Right lobe of liver (tissue), 6 donors: ENCODE measurements around the gene TYMS. TPM values are rescaled to one million over a fixed set of nuclear protein-coding genes. Genes with fewer than 3 reads are reported as not detected.

Experiments used
- ATAC-seq, 4 donors: fragments of 200-7000 bp; cut with Tn5 transposase; one replicate each; pipeline ENCODE4 v1.9.1; 2020; ENCODE audit warnings: mild to moderate bottlenecking in 4 of 4, moderate library complexity in 4 of 4
- DNase-seq, 3 donors: peaks; one replicate each; pipeline ENCODE4 v3.0.0-alpha.2; 2020
- H3K27ac ChIP-seq, 3 donors: fragments of 200-600 bp; one replicate each; pipeline ENCODE4 v1.8.0; 2022
- H3K27me3 ChIP-seq, 2 donors: fragments of 200-600 bp; one replicate each; pipeline ENCODE4 v1.8.0; 2022
- H3K36me3 ChIP-seq, 4 donors: fragments of 200-600 bp; sonication (generic) in 1 of 4; one replicate each; pipeline versions ENCODE4 v1.5.1 to v1.8.0; 2017 to 2022; ENCODE audit warnings: control low read depth in 1 of 4
- H3K4me1 ChIP-seq, 4 donors: fragments of 200-600 bp; sonication (generic) in 1 of 4; one replicate each; pipeline versions ENCODE4 v1.5.1 to v1.8.0; 2017 to 2022; ENCODE audit warnings: control low read depth in 1 of 4
- H3K4me3 ChIP-seq, 3 donors: fragments of 200-600 bp; one replicate each; pipeline ENCODE4 v1.8.0; 2022
- H3K9me3 ChIP-seq, 4 donors: fragments of 200-600 bp; sonication (generic) in 1 of 4; one replicate each; pipeline versions ENCODE4 v1.5.1 to v1.8.0; 2017 to 2022; ENCODE audit warnings: control low read depth in 1 of 4
- CTCF ChIP-seq, 4 donors: fragments of 200-600 bp in 3 of 4; fragments of 450-650 bp in 1 of 4; IDR thresholded peaks; one replicate each; pipeline versions ENCODE4 v1.5.1 to v1.8.0; 2016 to 2022; ENCODE audit warnings: antibody characterized with exemption in 4 of 4, mild to moderate bottlenecking in 2 of 4
- POLR2A ChIP-seq: fragments of 450-650 bp; IDR thresholded peaks from one replicate; pipeline ENCODE4 v1.6.1; 2017; ENCODE audit warnings: antibody characterized with exemption, mild to moderate bottlenecking
- WGBS: methylation state at CpG from one replicate; pipeline ENCODE4 v1.1.6; 2018; ENCODE audit warnings: low coverage, low lambda C conversion rate; ENCODE audit not compliant: insufficient coverage; ENCODE audit errors: missing lambda C conversion rate; 5-methylcytosine and 5-hydroxymethylcytosine counted together
- intact Hi-C, 2 donors: fragments of 100-400 bp; cut with DNase I; formaldehyde crosslinking; loops; one replicate each; pipeline versions ENCODE4 v1.11.2 to v1.14.1; 2022
- total RNA-seq, 6 experiments: library from RNA; depleted of rRNA in 2 of 6; stranded (reverse); fragments of >200 nt in 2 of 6; fragmentation: NEBNext Ultra II Directional in 3 of 6; extraction: Animal tissue kit (Norgen Biotek cat#: 25700) in 3 of 6; gene quantifications; one replicate each; pipeline versions ENCODE4 v1.1.0 to v1.2.4, GENCODE V29; 2016 to 2023
- donor health status: DM: no; HTN: yes; CAD: no.
- donor health status: DM: no; HTN: no; CAD: no.
- donor health status: DM: no; HTN: no; CAD: no.
- donor health status: DM: no; HTN: yes; CAD: no.
- donor health status: DM: no; HTN: yes; CAD: no.

The TYMS gene
- total RNA-seq, 6 experiments from 2014 or later = 1.1 to 14.9 (median 4.2) TPM

GRCh38 chr18:614193-614592, 43.3 kb upstream of the TYMS start:
- Histone ChIP-seq H3K36me3 (no peaks in the 10 kb centered on the region), H3K27me3 (no peaks in the 10 kb centered on the region), H3K9me3 (no peaks in the 10 kb centered on the region), H3K4me1 (no peaks in the 10 kb centered on the region), H3K27ac (no peak overlapping the region), H3K4me3 (no peak overlapping the region)
- intact Hi-C loops = no loop called here
- TF ChIP-seq CTCF (IDR thresholded peaks at IDR 0.05) (no peak), POLR2A (no peak)
- ATAC-seq (no peak), DNase-seq (no peak)
- 33% methylated on average over 1 of the region's 1 CpG for WGBS

- H3K36me3 ChIP-seq = no peaks in the 10 kb centered on the region
- WGBS = 60% methylated on average over 5 of the region's 5 CpGs
- ATAC-seq (peak in 2 of 4 donors; percentile 24 to 32), DNase-seq (no peak)
- no peaks in the 10 kb centered on the region for H3K4me1 ChIP-seq
- no peak overlapping the region for H3K4me3 ChIP-seq
- no peak overlapping the region for H3K27ac ChIP-seq
- intact Hi-C loops = no loop called here
- H3K27me3 ChIP-seq = no peaks in the 10 kb centered on the region
- H3K9me3 ChIP-seq = no peaks in the 10 kb centered on the region
- no peak for TF ChIP-seq POLR2A
- no peak for TF ChIP-seq CTCF (IDR thresholded peaks at IDR 0.05)
These were observed 42.3 kb upstream of the TYMS start for GRCh38 chr18:615092-615521.

- no peaks in the 10 kb centered on the region for H3K4me1 ChIP-seq
- ATAC-seq = peak in 3 of 4 donors; percentile 21 to 36 (median 34)
- intact Hi-C loops = no loop called here
- no peaks in the 10 kb centered on the region for H3K27me3 ChIP-seq
- H3K9me3 ChIP-seq = no peaks in the 10 kb centered on the region
- no peak for DNase-seq
- no peak overlapping the region for H3K4me3 ChIP-seq
- no peak overlapping the region for H3K27ac ChIP-seq
- H3K36me3 ChIP-seq = no peaks in the 10 kb centered on the region
- TF ChIP-seq POLR2A = no peak
- no peak for TF ChIP-seq CTCF (IDR thresholded peaks at IDR 0.05)
- 50% methylated on average over 4 of the region's 4 CpGs for WGBS
These were observed 41.7 kb upstream of the TYMS start for GRCh38 chr18:615773-616172.

GRCh38 chr18:616380-616995, 41.0 kb upstream of the TYMS start:
- Histone ChIP-seq H3K27ac (no peak overlapping the region), H3K36me3 (no peaks in the 10 kb centered on the region), H3K4me1 (no peaks in the 10 kb centered on the region), H3K9me3 (no peaks in the 10 kb centered on the region), H3K27me3 (no peaks in the 10 kb centered on the region), H3K4me3 (no peak overlapping the region)
- intact Hi-C loops = no loop called here
- no peak for TF ChIP-seq POLR2A
- TF ChIP-seq CTCF (IDR thresholded peaks at IDR 0.05) = peak; percentile 71 to 74 (median 72)
- WGBS = 23% methylated on average over 4 of the region's 4 CpGs
- DNase-seq = no peak
- ATAC-seq = peak; percentile 74 to 89 (median 78)
